ENCODE data around the gene LPP. TPM values are rescaled to one million over a fixed set of nuclear protein-coding genes. Genes with fewer than 3 reads are reported as not detected.

LPP gene
- total and polyA plus RNA-seq, 2 donors from 2014 or later: 6.7 to 233 TPM

- no peak for TF ChIP-seq CTCF (IDR thresholded peaks at IDR 0.05; ENCODE audit: borderline replicate concordance, extremely low read depth, insufficient read depth)
Observed at GRCh38 chr3:188734395-188734794, 580.4 kb downstream of the LPP start.

GRCh38 chr3:188739511-188739910 lies 585.6 kb downstream of the LPP start:
- Histone ChIP-seq H3K36me3 (ENCODE audit: control insufficient read depth in 2 of 3, insufficient read depth in 3 of 3, low read length in 3 of 3) (no peaks in the 10 kb centered on the region), H3K4me3 (ENCODE audit: low read length in 3 of 3) (no peak overlapping the region), H3K4me1 (ENCODE audit: control insufficient read depth in 2 of 3, insufficient read depth in 2 of 3, low read depth in 1 of 3, low read length in 3 of 3) (no peaks in the 10 kb centered on the region), H3K27ac (ENCODE audit: low read depth in 2 of 2, low read length in 2 of 2) (no peak overlapping the region), H3K27me3 (ENCODE audit: control insufficient read depth, insufficient read depth, low read length) (no peaks in the 10 kb centered on the region), H3K9me3 (ENCODE audit: control insufficient read depth in 2 of 3, insufficient read depth in 1 of 3, low read length in 3 of 3) (no peaks in the 10 kb centered on the region), H3K9ac (ENCODE audit: low read length in 3 of 3) (no peak overlapping the region)
- intact Hi-C loops (cut with DNase I): no loop called here
- FAIRE-seq (no peak), DNase-seq (no peak)
- no peak for TF ChIP-seq CTCF (IDR thresholded peaks at IDR 0.05; ENCODE audit: borderline replicate concordance, extremely low read depth, insufficient read depth)

More at GRCh38 chr3:188734395-188734794, 580.4 kb downstream of the LPP start:
- intact Hi-C loops (cut with DNase I): no loop called here
- Histone ChIP-seq H3K36me3 (ENCODE audit: control insufficient read depth in 2 of 3, insufficient read depth in 3 of 3, low read length in 3 of 3) (no peaks in the 10 kb centered on the region), H3K27ac (ENCODE audit: low read depth in 2 of 2, low read length in 2 of 2) (no peak overlapping the region), H3K4me3 (ENCODE audit: low read length in 3 of 3) (no peak overlapping the region), H3K9me3 (ENCODE audit: control insufficient read depth in 2 of 3, insufficient read depth in 1 of 3, low read length in 3 of 3) (no peaks in the 10 kb centered on the region), H3K4me1 (ENCODE audit: control insufficient read depth in 2 of 3, insufficient read depth in 2 of 3, low read depth in 1 of 3, low read length in 3 of 3) (no peaks in the 10 kb centered on the region), H3K27me3 (ENCODE audit: control insufficient read depth, insufficient read depth, low read length) (no peaks in the 10 kb centered on the region), H3K9ac (ENCODE audit: low read length in 3 of 3) (no peak overlapping the region)
- DNase-seq (no peak), FAIRE-seq (no peak)

- FAIRE-seq (no peak), DNase-seq (no peak)
- Histone ChIP-seq H3K4me1 (ENCODE audit: control insufficient read depth in 2 of 3, insufficient read depth in 2 of 3, low read depth in 1 of 3, low read length in 3 of 3) (no peaks in the 10 kb centered on the region), H3K9me3 (ENCODE audit: control insufficient read depth in 2 of 3, insufficient read depth in 1 of 3, low read length in 3 of 3) (no peaks in the 10 kb centered on the region), H3K27me3 (ENCODE audit: control insufficient read depth, insufficient read depth, low read length) (no peaks in the 10 kb centered on the region), H3K4me3 (ENCODE audit: low read length in 3 of 3) (no peak overlapping the region), H3K27ac (ENCODE audit: low read depth in 2 of 2, low read length in 2 of 2) (no peak overlapping the region), H3K36me3 (ENCODE audit: control insufficient read depth in 2 of 3, insufficient read depth in 3 of 3, low read length in 3 of 3) (no peaks in the 10 kb centered on the region), H3K9ac (ENCODE audit: low read length in 3 of 3) (no peak overlapping the region)
- TF ChIP-seq CTCF (IDR thresholded peaks at IDR 0.05; ENCODE audit: borderline replicate concordance, extremely low read depth, insufficient read depth): no peak
- intact Hi-C loops (cut with DNase I): no loop called here
Observed at GRCh38 chr3:188740010-188740409, 586.1 kb downstream of the LPP start.

All from kidney (tissue), 14 donors.